Measurements from ENCODE around the gene KSR2. TPM values are rescaled to one million over a fixed set of nuclear protein-coding genes. Genes with fewer than 3 reads are reported as not detected.
A peak's percentile ranks its signal among the peaks of the same experiment; 100 is the strongest.

KSR2 gene
- total and polyA plus RNA-seq, 2 of the 13 experiments (the other 11 are each of a cell fraction or from before 2014, with no cell fraction given), result 0.02 TPM; not detected in 1

- no peak overlapping the region for H3K4me2 ChIP-seq (ENCODE audit: low read depth, low read length)
- ChIA-PET POLR2A (no interaction called here), CTCF (ENCODE audit: low intra/inter-chr PET ratio, low total read pairs) (interaction anchor here (1.2 to 2.2 kb wide), 5 partner anchors 12 to 625 kb away, joined by 3 to 24 read pairs (median 6); no protein-coding TSS in a partner anchor)
- peaks cover 3 to 32% of the 10 kb centered on the region in 2 experiments; a peak in 3 of 5 replicates for H3K27me3 ChIP-seq (ENCODE audit: control insufficient read depth in 1 of 2, insufficient read depth in 2 of 2, low read length in 2 of 2)
- H3K79me2 ChIP-seq (ENCODE audit: insufficient read depth, low read length), result no peaks in the 10 kb centered on the region
- no peak overlapping the region for H2AFZ ChIP-seq (ENCODE audit: low read length)
- no peaks in the 10 kb centered on the region for H3K9me3 ChIP-seq (ENCODE audit: low read length)
- DNase-seq (ENCODE audit: low spot score) (no peak), ATAC-seq (no peak), FAIRE-seq (no peak)
- H3K9ac ChIP-seq (ENCODE audit: insufficient read depth, low read depth, low read length), result no peak overlapping the region
- intact Hi-C loops (cut with micrococcal nuclease; ENCODE audit: unreplicated experiment) (loop anchor here (1.0 to 10.0 kb wide), 3 partner anchors 153 to 625 kb away; no protein-coding TSS in a partner anchor), in situ Hi-C loops (cut with HindIII; ENCODE audit: extremely low pct_ligation_motif_present, low pct_unique_long_range_greater_than_20kb) (loop anchor here (5.0 to 10.0 kb wide), 3 partner anchors 253 to 623 kb away; partner anchors contain the start of gene NOS1)
- H3K4me3 ChIP-seq (replicated peaks in 1 of 3; ENCODE audit: insufficient read depth in 1 of 3, low read depth in 2 of 3, low read length in 3 of 3), result no peak overlapping the region
- 33% methylated on average over 3 of the region's 3 CpGs for WGBS (ENCODE audit: low lambda C conversion rate)
- H3K36me3 ChIP-seq (replicated peaks in 1 of 2; ENCODE audit: control insufficient read depth in 1 of 2, insufficient read depth in 2 of 2, low read length in 2 of 2), result no peaks in the 10 kb centered on the region
- no peaks in the 10 kb centered on the region; the same call in 1 of the 2 replicates for H4K20me1 ChIP-seq (ENCODE audit: insufficient read depth, low read length)
- TF ChIP-seq, protein P1, sequence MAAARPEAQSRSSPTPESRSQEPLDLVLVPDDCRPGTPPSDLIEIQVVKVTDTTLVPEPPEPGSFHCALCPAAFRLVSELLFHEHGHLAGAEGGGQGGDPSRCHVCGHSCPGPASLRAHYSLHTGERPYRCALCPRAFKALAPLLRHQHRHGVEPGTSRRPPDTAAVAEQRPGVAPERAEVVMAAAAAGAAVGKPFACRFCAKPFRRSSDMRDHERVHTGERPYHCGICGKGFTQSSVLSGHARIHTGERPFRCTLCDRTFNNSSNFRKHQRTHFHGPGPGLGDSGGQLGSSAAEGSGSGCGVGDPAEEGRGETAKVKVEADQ (CRISPR knock-in tag; IDR thresholded peaks at IDR 0.05; ENCODE audit: borderline replicate concordance), result no peak
- no peaks in the 10 kb centered on the region for H3K4me1 ChIP-seq (ENCODE audit: insufficient read depth, low read length)
- BruUV-seq (replicated peaks), result no TSS peak
- H3K27ac ChIP-seq (ENCODE audit: extremely low read length, insufficient read depth, low read length), result no peak overlapping the region
Measured at GRCh38 chr12:117837737-117838050, 131.1 kb downstream of the KSR2 start.

- Histone ChIP-seq H3K4me2 (ENCODE audit: low read depth, low read length) (no peak overlapping the region), H4K20me1 (ENCODE audit: insufficient read depth, low read length) (no peaks in the 10 kb centered on the region; the same call in 1 of the 2 replicates), H3K79me2 (ENCODE audit: insufficient read depth, low read length) (no peaks in the 10 kb centered on the region), H2AFZ (ENCODE audit: low read length) (no peak overlapping the region), H3K27ac (ENCODE audit: extremely low read length, insufficient read depth, low read length) (no peak overlapping the region), H3K9ac (ENCODE audit: insufficient read depth, low read depth, low read length) (no peak overlapping the region), H3K36me3 (replicated peaks in 1 of 2; ENCODE audit: control insufficient read depth in 1 of 2, insufficient read depth in 2 of 2, low read length in 2 of 2) (no peaks in the 10 kb centered on the region), H3K9me3 (ENCODE audit: low read length) (no peaks in the 10 kb centered on the region), H3K4me1 (ENCODE audit: insufficient read depth, low read length) (no peaks in the 10 kb centered on the region), H3K4me3 (replicated peaks in 1 of 3; ENCODE audit: insufficient read depth in 1 of 3, low read depth in 2 of 3, low read length in 3 of 3) (no peak overlapping the region), H3K27me3 (ENCODE audit: control insufficient read depth in 1 of 2, insufficient read depth in 2 of 2, low read length in 2 of 2) (peaks cover 3 to 36% of the 10 kb centered on the region in 2 experiments; a peak in 3 of 5 replicates)
- POLR2A ChIA-PET, result no interaction called here
- DNase-seq (ENCODE audit: low spot score), result peak; percentile 35
- CTCF ChIA-PET (ENCODE audit: low intra/inter-chr PET ratio, low total read pairs), result interaction anchor here (1.2 to 2.2 kb wide), 5 partner anchors 12 to 625 kb away, joined by 3 to 24 read pairs (median 6); no protein-coding TSS in a partner anchor
- ATAC-seq, result peak; percentile 82
- WGBS (ENCODE audit: low lambda C conversion rate), result 10% methylated on average over 18 of the region's 22 CpGs
- intact Hi-C loops (cut with micrococcal nuclease; ENCODE audit: unreplicated experiment), result loop anchor here (1.0 to 10.0 kb wide), 3 partner anchors 152 to 625 kb away; no protein-coding TSS in a partner anchor
- peak; percentile 85 for FAIRE-seq
- no TSS peak for BruUV-seq (replicated peaks)
- in situ Hi-C loops (cut with HindIII; ENCODE audit: extremely low pct_ligation_motif_present, low pct_unique_long_range_greater_than_20kb), result loop anchor here (5.0 to 10.0 kb wide), 3 partner anchors 252 to 622 kb away; partner anchors contain the start of gene NOS1
- TF ChIP-seq ZNF136 (CRISPR knock-in tag; IDR thresholded peaks at IDR 0.05; ENCODE audit: low read depth) (no peak), POGZ (CRISPR knock-in tag; IDR thresholded peaks at IDR 0.05) (no peak), HNF1B (CRISPR knock-in tag; IDR thresholded peaks at IDR 0.05) (peak; percentile 41; the same call in 1 of the 2 replicates), SRSF9 (IDR thresholded peaks at IDR 0.05; ENCODE audit: borderline replicate concordance, insufficient read depth, low read depth, low read length, poor library complexity, severe bottlenecking) (no peak), DNMT1 (CRISPR knock-in tag; IDR thresholded peaks at IDR 0.05) (no peak)
- TF ChIP-seq, protein P2, sequence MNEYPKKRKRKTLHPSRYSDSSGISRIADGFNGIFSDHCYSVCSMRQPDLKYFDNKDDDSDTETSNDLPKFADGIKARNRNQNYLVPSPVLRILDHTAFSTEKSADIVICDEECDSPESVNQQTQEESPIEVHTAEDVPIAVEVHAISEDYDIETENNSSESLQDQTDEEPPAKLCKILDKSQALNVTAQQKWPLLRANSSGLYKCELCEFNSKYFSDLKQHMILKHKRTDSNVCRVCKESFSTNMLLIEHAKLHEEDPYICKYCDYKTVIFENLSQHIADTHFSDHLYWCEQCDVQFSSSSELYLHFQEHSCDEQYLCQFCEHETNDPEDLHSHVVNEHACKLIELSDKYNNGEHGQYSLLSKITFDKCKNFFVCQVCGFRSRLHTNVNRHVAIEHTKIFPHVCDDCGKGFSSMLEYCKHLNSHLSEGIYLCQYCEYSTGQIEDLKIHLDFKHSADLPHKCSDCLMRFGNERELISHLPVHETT (CRISPR knock-in tag; conservative IDR thresholded peaks at IDR 0.05), result no peak
Measured at GRCh38 chr12:117836999-117837736, 131.6 kb downstream of the KSR2 start.

Data from HepG2 (cell line).